22Rv1 (cell line): Measurements from ENCODE around the gene CFAP43.

Experiments
- ZFX ChIP-seq: fragments of 450-650 bp; IDR thresholded peaks from 2 replicates; pipeline ENCODE4 v1.6.1; 2017; ENCODE audit warnings: antibody characterized with exemption, borderline replicate concordance
- TF ChIP-seq, protein P1 (sequence below): fragments of 450-650 bp; IDR thresholded peaks from 2 replicates; pipeline ENCODE4 v1.5.1; 2017; ENCODE audit warnings: mild to moderate bottlenecking

DNA sequence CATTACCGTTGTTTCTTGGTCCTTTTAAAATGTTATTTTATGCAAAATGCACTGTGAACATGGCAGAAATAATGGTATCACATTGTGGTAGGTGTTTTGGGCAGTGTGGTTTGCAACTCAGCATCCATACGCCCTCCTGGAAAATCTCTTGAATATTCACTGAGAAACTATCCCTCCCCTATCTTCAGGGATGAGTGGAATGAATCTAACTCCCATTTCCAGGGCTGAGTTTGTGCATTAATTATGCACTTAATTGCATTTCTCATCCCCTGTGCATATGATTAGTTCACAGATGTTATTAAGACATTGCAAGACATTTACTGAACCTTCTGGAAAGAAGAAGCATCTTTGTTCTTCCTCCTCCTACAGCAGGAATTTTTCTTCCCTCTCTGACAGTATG, 36.5 kb downstream of the CFAP43 start:
- TF ChIP-seq, protein P1, sequence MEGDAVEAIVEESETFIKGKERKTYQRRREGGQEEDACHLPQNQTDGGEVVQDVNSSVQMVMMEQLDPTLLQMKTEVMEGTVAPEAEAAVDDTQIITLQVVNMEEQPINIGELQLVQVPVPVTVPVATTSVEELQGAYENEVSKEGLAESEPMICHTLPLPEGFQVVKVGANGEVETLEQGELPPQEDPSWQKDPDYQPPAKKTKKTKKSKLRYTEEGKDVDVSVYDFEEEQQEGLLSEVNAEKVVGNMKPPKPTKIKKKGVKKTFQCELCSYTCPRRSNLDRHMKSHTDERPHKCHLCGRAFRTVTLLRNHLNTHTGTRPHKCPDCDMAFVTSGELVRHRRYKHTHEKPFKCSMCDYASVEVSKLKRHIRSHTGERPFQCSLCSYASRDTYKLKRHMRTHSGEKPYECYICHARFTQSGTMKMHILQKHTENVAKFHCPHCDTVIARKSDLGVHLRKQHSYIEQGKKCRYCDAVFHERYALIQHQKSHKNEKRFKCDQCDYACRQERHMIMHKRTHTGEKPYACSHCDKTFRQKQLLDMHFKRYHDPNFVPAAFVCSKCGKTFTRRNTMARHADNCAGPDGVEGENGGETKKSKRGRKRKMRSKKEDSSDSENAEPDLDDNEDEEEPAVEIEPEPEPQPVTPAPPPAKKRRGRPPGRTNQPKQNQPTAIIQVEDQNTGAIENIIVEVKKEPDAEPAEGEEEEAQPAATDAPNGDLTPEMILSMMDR = no peak
- no peak for TF ChIP-seq ZFX
